Ishikawa (cell line): ENCODE measurements around the gene LRRC18.

Source experiments
- CEBPB ChIP-seq: IDR thresholded peaks from 2 replicates; pipeline ENCODE4 v1.6.1; 2012
- CREB1 ChIP-seq: IDR thresholded peaks from 2 replicates; pipeline ENCODE4 v1.6.1; 2012; ENCODE audit warnings: low read depth
- EGR1 ChIP-seq: IDR thresholded peaks from 2 replicates; pipeline ENCODE4 v1.6.1; 2012
- EP300 ChIP-seq: IDR thresholded peaks from 2 replicates; pipeline ENCODE4 v1.6.1; 2012; ENCODE audit warnings: borderline replicate concordance
- FOXM1 ChIP-seq: IDR thresholded peaks from 2 replicates; pipeline ENCODE4 v1.6.1; 2012; ENCODE audit warnings: low read depth, borderline replicate concordance
- NFIC ChIP-seq: IDR thresholded peaks from 2 replicates; pipeline ENCODE4 v1.6.1; 2012
- RAD21 ChIP-seq: IDR thresholded peaks from 2 replicates; pipeline ENCODE4 v1.6.1; 2012; ENCODE audit warnings: low read depth
- TAF1 ChIP-seq: IDR thresholded peaks from 2 replicates; pipeline ENCODE4 v1.6.1; 2012; ENCODE audit warnings: low read depth, mild to moderate bottlenecking
- TCF12 ChIP-seq: IDR thresholded peaks from 2 replicates; pipeline ENCODE4 v1.6.1; 2012; ENCODE audit warnings: low read depth
- TEAD4 ChIP-seq: IDR thresholded peaks from 2 replicates; pipeline ENCODE4 v1.6.1; 2012
- YY1 ChIP-seq: IDR thresholded peaks from 2 replicates; pipeline ENCODE4 v1.6.1; 2012; ENCODE audit warnings: low read depth
- ZBTB7A ChIP-seq: IDR thresholded peaks from 2 replicates; pipeline ENCODE4 v1.6.1; 2012; ENCODE audit warnings: low read depth
- TF ChIP-seq, protein P1 (sequence below): IDR thresholded peaks from 2 replicates; pipeline ENCODE4 v1.6.1; 2012; ENCODE audit warnings: low read depth, mild to moderate bottlenecking
- TF ChIP-seq, protein P2 (sequence below): IDR thresholded peaks from 2 replicates; pipeline ENCODE4 v1.6.1; 2012
- TF ChIP-seq, protein P3 (sequence below): IDR thresholded peaks from 2 replicates; pipeline ENCODE4 v1.6.1; 2012

LRRC18 gene

DNA sequence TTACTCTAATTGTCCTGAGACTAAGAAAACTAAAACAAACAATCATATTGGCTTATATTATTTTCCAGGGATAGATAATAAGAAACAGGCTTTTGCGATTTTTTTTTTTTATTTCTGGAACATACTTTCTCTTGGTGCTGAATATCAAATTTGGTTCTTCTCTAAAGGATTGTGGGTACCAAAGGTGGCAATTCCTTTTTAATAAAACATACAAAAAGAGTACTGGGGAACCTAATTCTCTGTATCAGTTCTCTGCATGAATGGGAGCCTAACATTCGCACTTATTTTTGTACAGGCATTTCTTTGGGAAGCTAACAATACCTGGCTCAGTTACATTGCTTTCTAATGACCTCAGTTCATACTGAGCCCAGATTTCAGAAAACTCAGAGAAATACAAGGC lies 32.8 kb downstream of the LRRC18 start:
- TF ChIP-seq TEAD4 (no peak), RAD21 (no peak), NFIC (no peak), TAF1 (no peak), CREB1 (no peak), ZBTB7A (no peak)
- TF ChIP-seq, protein P1, sequence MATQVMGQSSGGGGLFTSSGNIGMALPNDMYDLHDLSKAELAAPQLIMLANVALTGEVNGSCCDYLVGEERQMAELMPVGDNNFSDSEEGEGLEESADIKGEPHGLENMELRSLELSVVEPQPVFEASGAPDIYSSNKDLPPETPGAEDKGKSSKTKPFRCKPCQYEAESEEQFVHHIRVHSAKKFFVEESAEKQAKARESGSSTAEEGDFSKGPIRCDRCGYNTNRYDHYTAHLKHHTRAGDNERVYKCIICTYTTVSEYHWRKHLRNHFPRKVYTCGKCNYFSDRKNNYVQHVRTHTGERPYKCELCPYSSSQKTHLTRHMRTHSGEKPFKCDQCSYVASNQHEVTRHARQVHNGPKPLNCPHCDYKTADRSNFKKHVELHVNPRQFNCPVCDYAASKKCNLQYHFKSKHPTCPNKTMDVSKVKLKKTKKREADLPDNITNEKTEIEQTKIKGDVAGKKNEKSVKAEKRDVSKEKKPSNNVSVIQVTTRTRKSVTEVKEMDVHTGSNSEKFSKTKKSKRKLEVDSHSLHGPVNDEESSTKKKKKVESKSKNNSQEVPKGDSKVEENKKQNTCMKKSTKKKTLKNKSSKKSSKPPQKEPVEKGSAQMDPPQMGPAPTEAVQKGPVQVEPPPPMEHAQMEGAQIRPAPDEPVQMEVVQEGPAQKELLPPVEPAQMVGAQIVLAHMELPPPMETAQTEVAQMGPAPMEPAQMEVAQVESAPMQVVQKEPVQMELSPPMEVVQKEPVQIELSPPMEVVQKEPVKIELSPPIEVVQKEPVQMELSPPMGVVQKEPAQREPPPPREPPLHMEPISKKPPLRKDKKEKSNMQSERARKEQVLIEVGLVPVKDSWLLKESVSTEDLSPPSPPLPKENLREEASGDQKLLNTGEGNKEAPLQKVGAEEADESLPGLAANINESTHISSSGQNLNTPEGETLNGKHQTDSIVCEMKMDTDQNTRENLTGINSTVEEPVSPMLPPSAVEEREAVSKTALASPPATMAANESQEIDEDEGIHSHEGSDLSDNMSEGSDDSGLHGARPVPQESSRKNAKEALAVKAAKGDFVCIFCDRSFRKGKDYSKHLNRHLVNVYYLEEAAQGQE, result no peak

DNA sequence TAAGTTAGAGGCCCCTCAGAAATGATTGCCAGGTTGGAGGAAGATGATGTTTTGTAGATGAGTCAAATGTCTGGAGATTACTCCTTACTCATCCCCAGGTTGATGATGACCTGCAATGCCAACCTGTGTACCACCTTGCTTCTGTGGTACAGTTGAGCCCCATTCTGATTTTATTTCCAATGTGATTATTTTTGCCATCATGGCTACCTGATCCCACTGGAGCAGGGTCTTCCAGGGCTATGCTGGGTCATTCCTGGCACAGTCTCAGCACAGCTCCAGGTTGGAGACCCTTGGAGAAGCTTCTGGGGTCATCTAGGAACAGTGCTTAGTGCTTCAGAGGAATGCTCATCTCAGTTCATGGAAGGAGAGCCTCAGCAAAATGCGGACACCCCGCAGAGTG lies 34.3 kb downstream of the LRRC18 start:
- TF ChIP-seq CEBPB (no peak), YY1 (no peak), NFIC (no peak), EGR1 (no peak), FOXM1 (no peak), TEAD4 (no peak)
- TF ChIP-seq, protein P2, sequence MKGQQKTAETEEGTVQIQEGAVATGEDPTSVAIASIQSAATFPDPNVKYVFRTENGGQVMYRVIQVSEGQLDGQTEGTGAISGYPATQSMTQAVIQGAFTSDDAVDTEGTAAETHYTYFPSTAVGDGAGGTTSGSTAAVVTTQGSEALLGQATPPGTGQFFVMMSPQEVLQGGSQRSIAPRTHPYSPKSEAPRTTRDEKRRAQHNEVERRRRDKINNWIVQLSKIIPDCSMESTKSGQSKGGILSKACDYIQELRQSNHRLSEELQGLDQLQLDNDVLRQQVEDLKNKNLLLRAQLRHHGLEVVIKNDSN, result no peak

DNA sequence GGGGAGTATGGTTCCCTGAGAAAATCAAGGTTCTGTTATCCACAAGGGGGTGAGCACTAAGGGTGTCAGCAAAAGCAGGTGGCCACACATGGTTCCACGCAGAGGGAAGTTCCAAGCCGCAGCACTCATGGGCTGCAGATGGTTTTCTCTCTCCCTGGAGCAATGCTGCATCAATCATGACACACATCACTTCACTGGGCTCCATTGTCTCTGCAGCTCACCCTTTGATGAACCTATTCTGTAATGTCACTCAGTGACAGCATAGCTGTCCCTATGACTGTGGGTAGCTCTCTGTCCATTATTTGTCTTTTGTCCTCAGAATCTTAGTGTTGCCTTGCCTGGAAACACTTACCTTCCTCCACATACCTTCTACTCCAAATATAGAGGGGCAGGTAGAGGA lies 34.8 kb downstream of the LRRC18 start:
- TF ChIP-seq EP300 (no peak), RAD21 (no peak), ZBTB7A (no peak), EGR1 (no peak), TAF1 (no peak), CREB1 (no peak), TEAD4 (no peak), FOXM1 (no peak), YY1 (no peak), NFIC (no peak), CEBPB (no peak)
- TF ChIP-seq, protein P3, sequence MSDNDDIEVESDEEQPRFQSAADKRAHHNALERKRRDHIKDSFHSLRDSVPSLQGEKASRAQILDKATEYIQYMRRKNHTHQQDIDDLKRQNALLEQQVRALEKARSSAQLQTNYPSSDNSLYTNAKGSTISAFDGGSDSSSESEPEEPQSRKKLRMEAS, result no peak
- TF ChIP-seq, protein P2, result no peak
- TF ChIP-seq, protein P1, result no peak

DNA sequence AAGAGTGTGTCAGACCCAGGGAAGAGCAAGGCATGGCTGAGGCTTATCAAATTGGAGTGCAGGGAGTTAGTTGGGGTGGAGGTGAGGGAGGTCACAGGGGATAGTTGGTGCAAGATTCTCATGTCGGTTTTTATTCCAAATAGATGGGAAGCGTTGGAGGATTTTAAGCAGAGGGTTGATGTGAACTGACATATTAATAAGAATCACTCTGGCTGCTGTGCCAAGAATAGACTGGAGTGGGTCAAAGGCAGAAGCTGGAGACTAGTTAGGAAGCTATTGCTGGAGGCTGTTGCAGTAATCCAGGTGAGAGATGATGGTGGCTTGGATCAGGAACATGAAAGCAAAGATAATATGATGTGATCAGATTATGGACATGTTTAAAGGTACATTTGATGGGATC lies 36.5 kb downstream of the LRRC18 start:
- TF ChIP-seq, protein P3, result no peak
- TF ChIP-seq, protein P1, result no peak
- TF ChIP-seq NFIC (no peak), CREB1 (no peak), CEBPB (no peak), YY1 (no peak), ZBTB7A (no peak), TEAD4 (no peak), EGR1 (no peak), TCF12 (no peak), EP300 (no peak)
- TF ChIP-seq, protein P2, result no peak

DNA sequence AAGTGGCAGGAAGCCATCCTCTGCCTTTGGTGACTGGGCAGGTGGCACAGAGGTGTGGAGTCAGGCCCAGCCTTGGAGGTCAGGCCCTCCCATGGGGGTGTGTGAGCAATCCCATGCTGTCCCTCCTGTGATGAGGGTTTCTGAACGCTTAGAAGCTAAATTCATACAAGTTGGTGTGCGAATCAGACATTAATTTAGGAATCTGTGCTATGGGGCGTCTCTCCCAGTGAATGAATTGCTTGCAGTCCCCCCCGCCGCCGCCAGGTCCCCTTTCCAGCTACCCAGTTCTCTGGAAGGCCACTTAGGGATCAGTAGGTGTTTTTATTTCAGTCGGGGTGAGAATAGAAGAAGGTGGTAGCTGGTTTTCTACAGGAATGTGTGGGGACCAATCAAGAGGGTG lies 37.5 kb downstream of the LRRC18 start:
- TF ChIP-seq EGR1 (no peak), YY1 (no peak), TAF1 (no peak), TCF12 (no peak), CEBPB (no peak), ZBTB7A (no peak), NFIC (no peak), CREB1 (no peak), FOXM1 (no peak), RAD21 (no peak), EP300 (no peak), TEAD4 (no peak)
- TF ChIP-seq, protein P2, result no peak
- TF ChIP-seq, protein P1, result no peak
- TF ChIP-seq, protein P3, result no peak
